Common myeloid progenitor, CD34-positive (primary cell): ENCODE measurements around the gene FNBP1L.

Experiments
- CTCF ChIA-PET: fragments of 350-600 bp; sonication (Branson Sonifier 250); formaldehyde crosslinking; loops from one replicate; lab custom pipeline; 2021; ENCODE audit warnings: antibody characterized with exemption; lab: Charles Lee
- POLR2A ChIA-PET: fragments of 350-600 bp; sonication (Branson Sonifier 250); formaldehyde crosslinking; loops from one replicate; lab custom pipeline; 2021; ENCODE audit warnings: antibody characterized with exemption; lab: Charles Lee
- DNase-seq, 3 donors: peaks; one replicate each; pipeline versions ENCODE4 v3.0.0 to v3.0.0-alpha.2; 2013
- H3K27ac ChIP-seq, 2 experiments: 1 replicate in 1 of 2; 2 replicates in 1 of 2; pipeline ENCODE4 v1.7.0; 2013; ENCODE audit warnings: inconsistent platforms in 2 of 2, low read length in 2 of 2, mild to moderate bottlenecking in 2 of 2, low read depth in 1 of 2, moderate library complexity in 1 of 2; ENCODE audit not compliant: severe bottlenecking in 2 of 2, insufficient read depth in 1 of 2, poor library complexity in 1 of 2
- H3K27me3 ChIP-seq, 5 experiments: replicated peaks in 2 of 5; 1 replicate in 3 of 5; 2 replicates in 2 of 5; pipeline versions ENCODE4 v1.6.1 to v1.7.0; 2013; ENCODE audit warnings: low read length in 4 of 5, mild to moderate bottlenecking in 2 of 5, moderate library complexity in 2 of 5, inconsistent platforms in 1 of 5; ENCODE audit not compliant: insufficient read depth in 5 of 5, control insufficient read depth in 4 of 5
- H3K36me3 ChIP-seq, 4 experiments: 1 replicate in 2 of 4; 2 replicates in 2 of 4; pipeline versions ENCODE4 v1.6.1 to v1.7.0; 2013; ENCODE audit warnings: low read length in 3 of 4, control low read depth in 1 of 4, mild to moderate bottlenecking in 1 of 4; ENCODE audit not compliant: control insufficient read depth in 4 of 4, insufficient read depth in 4 of 4
- H3K4me1 ChIP-seq, 4 experiments: 1 replicate in 3 of 4; 2 replicates in 1 of 4; pipeline versions ENCODE4 v1.6.1 to v1.7.1; 2013; ENCODE audit warnings: low read length in 3 of 4, mild to moderate bottlenecking in 3 of 4, control low read depth in 1 of 4, inconsistent platforms in 1 of 4, moderate library complexity in 1 of 4; ENCODE audit not compliant: control insufficient read depth in 4 of 4, insufficient read depth in 4 of 4; ENCODE audit errors: control extremely low read depth in 1 of 4
- H3K4me3 ChIP-seq, 7 experiments: 1 replicate in 4 of 7; 2 replicates in 3 of 7; pipeline versions ENCODE4 v1.5.1 to v1.7.0; 2013; ENCODE audit warnings: mild to moderate bottlenecking in 7 of 7, low read length in 6 of 7, moderate library complexity in 6 of 7, inconsistent platforms in 2 of 7, low read depth in 2 of 7, control low read depth in 1 of 7; ENCODE audit not compliant: insufficient read depth in 4 of 7, control insufficient read depth in 1 of 7; ENCODE audit errors: extremely low read depth in 1 of 7
- H3K9me3 ChIP-seq, 5 experiments: 1 replicate in 4 of 5; 2 replicates in 1 of 5; pipeline versions ENCODE4 v1.6.1 to v1.7.1; 2013; ENCODE audit warnings: low read length in 4 of 5, mild to moderate bottlenecking in 2 of 5, inconsistent platforms in 1 of 5, low read depth in 1 of 5, moderate library complexity in 1 of 5; ENCODE audit not compliant: control insufficient read depth in 4 of 5, insufficient read depth in 2 of 5; ENCODE audit errors: control extremely low read depth in 1 of 5
- WGBS: methylation state at CpG from one replicate; pipeline ENCODE4 v1.1.5; 2013; ENCODE audit not compliant: insufficient coverage; 5-methylcytosine and 5-hydroxymethylcytosine counted together

Gene FNBP1L

DNA sequence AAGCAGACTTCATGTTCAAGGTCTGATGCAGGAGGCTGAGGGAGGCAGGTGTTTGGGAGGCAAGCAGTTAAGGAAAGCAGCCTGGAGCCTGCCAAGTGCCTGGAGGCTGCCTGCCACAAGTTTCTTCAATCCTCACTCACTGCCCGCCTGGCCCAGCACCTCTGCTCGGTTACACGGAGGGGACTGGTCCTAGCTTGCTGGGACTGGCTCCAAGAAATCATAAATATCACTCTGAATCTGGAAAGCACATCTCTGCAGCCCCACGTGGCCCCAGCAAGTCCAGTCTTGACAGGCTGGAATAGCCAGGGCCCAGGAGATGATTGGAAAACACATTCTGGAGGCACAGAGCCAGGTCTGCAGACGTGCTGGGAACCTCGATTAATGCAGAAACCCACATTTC, 149.8 kb downstream of the FNBP1L start:
- H3K4me1 ChIP-seq, result peaks cover 0 to under 1% (median 0%) of the 10 kb centered on the region in 4 experiments
- ChIA-PET CTCF (no interaction called here), POLR2A (no interaction called here)
- no peaks in the 10 kb centered on the region for H3K36me3 ChIP-seq
- no peak overlapping the region for H3K27ac ChIP-seq
- H3K27me3 ChIP-seq, result no peaks in the 10 kb centered on the region
- 96% methylated on average over 4 of the region's 6 CpGs for WGBS
- DNase-seq, result no peak
- no peaks in the 10 kb centered on the region for H3K9me3 ChIP-seq
- H3K4me3 ChIP-seq, result no peak overlapping the region

DNA sequence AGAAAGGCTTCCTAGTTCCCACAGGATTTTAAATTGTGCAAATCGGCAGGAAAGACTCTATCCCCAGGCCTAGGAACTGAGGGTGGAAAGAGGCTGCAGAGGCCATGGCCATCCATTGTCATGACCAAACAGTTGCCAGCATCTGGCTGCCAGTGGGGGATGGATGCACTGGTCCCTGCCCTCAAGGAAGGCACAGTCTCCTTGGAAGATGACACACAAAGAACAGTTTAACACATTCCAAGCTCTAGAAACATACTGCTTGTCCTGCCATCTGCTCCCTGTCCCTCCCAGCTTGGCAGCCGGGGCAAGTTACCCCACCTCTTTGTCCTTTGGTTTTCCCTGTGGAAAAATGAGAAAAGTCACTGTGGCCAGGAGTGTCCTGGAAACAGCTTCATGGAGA, 150.5 kb downstream of the FNBP1L start:
- Histone ChIP-seq H3K27ac (no peak overlapping the region), H3K4me3 (no peak overlapping the region), H3K27me3 (no peaks in the 10 kb centered on the region), H3K9me3 (no peaks in the 10 kb centered on the region), H3K4me1 (no peaks in the 10 kb centered on the region), H3K36me3 (no peaks in the 10 kb centered on the region)
- ChIA-PET POLR2A (no interaction called here), CTCF (no interaction called here)
- DNase-seq, result no peak
- 83% methylated on average over 1 of the region's 2 CpGs for WGBS

DNA sequence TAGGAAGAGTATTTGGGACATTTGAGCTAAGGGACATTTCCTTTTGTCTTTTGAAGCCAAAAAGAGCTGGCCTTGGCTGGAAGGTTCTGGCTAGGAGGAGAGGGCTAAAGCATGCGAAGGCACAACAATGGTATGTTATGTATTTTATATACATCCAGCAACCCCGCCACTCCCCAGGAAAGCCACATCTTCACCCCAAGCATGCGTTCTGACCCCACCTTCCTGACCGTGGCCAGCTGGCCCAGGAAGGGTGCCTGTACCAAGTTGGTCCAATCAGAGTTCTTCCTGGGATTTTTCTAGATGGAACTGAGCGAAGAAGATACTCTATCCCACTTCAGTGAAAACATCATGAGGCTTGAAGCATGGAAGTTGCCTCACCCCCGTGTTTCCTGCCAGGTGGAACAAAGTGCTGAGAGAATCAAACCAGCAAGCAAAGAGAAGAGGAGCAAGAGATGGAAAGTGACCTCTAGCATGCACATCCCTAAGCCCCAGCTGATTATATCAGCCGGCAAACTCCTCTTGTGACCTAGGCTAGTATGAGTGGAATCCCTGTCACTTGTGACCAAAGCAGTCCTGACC, 151.0 kb downstream of the FNBP1L start:
- no peaks in the 10 kb centered on the region for H3K4me1 ChIP-seq
- ChIA-PET POLR2A (no interaction called here), CTCF (no interaction called here)
- no peaks in the 10 kb centered on the region for H3K36me3 ChIP-seq
- H3K4me3 ChIP-seq, result no peak overlapping the region
- H3K9me3 ChIP-seq, result no peaks in the 10 kb centered on the region
- H3K27ac ChIP-seq, result no peak overlapping the region
- H3K27me3 ChIP-seq, result no peaks in the 10 kb centered on the region
- 96% methylated on average over 6 of the region's 7 CpGs for WGBS
- DNase-seq, result no peak

DNA sequence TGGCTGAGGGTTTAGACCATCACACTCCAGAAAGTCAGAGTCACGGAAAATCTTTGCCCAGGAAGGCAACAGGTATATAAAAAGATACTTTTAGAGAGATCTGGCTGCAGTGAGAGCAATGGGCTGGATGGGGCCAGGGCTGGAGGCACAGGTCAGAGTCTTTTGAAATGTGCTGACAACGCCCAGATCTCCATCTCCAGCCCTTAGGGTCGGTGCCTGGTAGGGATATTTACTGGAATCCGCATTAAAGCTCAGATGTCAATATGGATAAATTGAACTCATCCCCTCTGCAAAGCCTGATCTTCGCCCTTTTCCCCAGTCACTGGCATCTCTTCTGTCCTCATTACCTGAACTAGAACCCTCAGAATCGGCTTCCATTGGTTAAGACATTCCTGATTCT, 151.6 kb downstream of the FNBP1L start:
- ChIA-PET POLR2A (no interaction called here), CTCF (interaction anchor here (1.1 kb wide), 1 partner anchor 113 kb away, joined by 3 read pairs; no protein-coding TSS in a partner anchor)
- Histone ChIP-seq H3K9me3 (no peaks in the 10 kb centered on the region), H3K27me3 (no peaks in the 10 kb centered on the region), H3K4me1 (no peaks in the 10 kb centered on the region), H3K36me3 (no peaks in the 10 kb centered on the region), H3K4me3 (no peak overlapping the region), H3K27ac (no peak overlapping the region)
- WGBS, result 98% methylated on average over 6 of the region's 6 CpGs
- no peak for DNase-seq

DNA sequence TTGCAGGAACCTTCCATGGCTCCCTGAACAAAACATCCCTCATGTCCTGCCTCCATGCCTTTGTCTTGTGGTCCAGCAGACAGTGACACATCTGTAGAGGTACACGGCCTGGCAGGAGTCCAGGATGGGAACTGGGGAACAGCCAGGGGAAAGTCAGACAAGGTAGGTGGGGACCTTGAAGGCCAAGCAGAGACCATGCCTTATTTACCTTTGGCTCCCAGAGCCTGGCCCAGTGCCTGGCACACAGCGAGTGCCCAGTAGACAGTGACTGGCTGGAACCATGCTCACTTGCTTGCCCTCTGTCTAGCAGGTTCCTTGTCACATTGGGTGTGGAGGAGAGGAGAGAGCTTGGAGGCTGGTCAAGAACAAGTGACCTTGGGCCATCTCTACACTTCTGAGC, 152.7 kb downstream of the FNBP1L start:
- WGBS, result 100% methylated on average over 2 of the region's 2 CpGs
- CTCF ChIA-PET, result interaction anchor here (1.1 to 1.2 kb wide), 2 partner anchors 13 to 114 kb away, joined by 3 read pairs; no protein-coding TSS in a partner anchor
- Histone ChIP-seq H3K4me1 (no peaks in the 10 kb centered on the region), H3K36me3 (no peaks in the 10 kb centered on the region), H3K9me3 (no peaks in the 10 kb centered on the region), H3K4me3 (no peak overlapping the region), H3K27me3 (no peaks in the 10 kb centered on the region), H3K27ac (no peak overlapping the region)
- POLR2A ChIA-PET, result no interaction called here
- DNase-seq, result no peak

DNA sequence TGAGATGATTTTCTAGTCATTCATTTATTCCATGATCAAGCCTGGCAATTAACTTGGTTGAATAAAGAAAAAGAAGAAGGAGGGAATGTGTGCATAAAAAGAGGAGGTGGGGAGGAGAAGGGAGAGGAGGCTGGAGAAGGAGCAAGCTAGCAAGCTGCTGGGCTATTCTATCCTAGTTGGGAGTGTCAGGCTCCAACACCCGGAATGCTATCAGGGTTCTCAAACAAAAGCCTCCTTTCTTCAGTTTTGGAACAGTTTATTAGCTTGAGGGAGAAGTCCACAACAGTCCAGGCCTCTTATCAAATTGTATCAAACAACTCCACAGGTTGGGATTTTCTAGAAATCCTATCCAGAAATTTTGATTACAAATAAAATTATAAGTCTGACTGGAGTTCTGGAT, 153.8 kb downstream of the FNBP1L start:
- no peaks in the 10 kb centered on the region for H3K36me3 ChIP-seq
- H3K4me1 ChIP-seq, result no peaks in the 10 kb centered on the region

DNA sequence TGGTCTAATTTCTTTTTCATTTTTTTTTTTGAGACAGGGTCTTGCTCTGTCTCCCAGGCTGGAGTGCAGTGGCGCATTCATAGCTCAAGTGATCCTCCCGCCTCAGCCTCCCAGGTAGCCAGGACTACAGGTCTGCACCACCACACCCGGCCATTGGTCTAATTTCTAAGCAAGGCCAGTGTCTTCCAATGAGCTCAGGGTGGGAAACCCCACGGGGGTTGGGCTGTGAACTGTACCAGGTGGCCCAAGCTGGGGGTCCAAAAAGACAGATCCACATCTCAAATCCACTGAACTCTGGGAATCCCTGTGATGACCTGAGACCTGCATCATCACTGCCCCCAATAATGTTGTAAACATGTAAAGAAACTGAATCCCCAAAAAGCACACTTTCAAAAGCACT, 154.2 kb downstream of the FNBP1L start:
- no peaks in the 10 kb centered on the region for H3K36me3 ChIP-seq

More for the DNA sequence above, 153.8 kb downstream of the FNBP1L start:
- Histone ChIP-seq H3K27me3 (peaks cover 0 to under 1% (median 0%) of the 10 kb centered on the region in 5 experiments), H3K4me3 (no peak overlapping the region), H3K27ac (no peak overlapping the region), H3K9me3 (no peaks in the 10 kb centered on the region)
- no CpG with 5 or more reads among the region's 1 CpG for WGBS
- no peak for DNase-seq
- POLR2A ChIA-PET, result no interaction called here
- CTCF ChIA-PET, result interaction anchor here (1.0 to 1.2 kb wide), 2 partner anchors 9 to 14 kb away, joined by 3 read pairs; no protein-coding TSS in a partner anchor

More for the DNA sequence above, 154.2 kb downstream of the FNBP1L start:
- no peaks in the 10 kb centered on the region for H3K4me1 ChIP-seq
- WGBS, result 100% methylated on average over 4 of the region's 4 CpGs
- no peak overlapping the region for H3K4me3 ChIP-seq
- DNase-seq, result no peak
- POLR2A ChIA-PET, result no interaction called here
- H3K27ac ChIP-seq, result no peak overlapping the region
- H3K9me3 ChIP-seq, result no peaks in the 10 kb centered on the region
- peaks cover 0 to 1% (median 0%) of the 10 kb centered on the region in 5 experiments for H3K27me3 ChIP-seq
- CTCF ChIA-PET, result interaction anchor here (1.0 kb wide), 1 partner anchor 10 kb away, joined by 3 read pairs; no protein-coding TSS in a partner anchor
